B cell (primary cell): Measurements from ENCODE around the gene MAN2A1.

Experiments
- CTCF ChIP-seq: fragments of 200-600 bp; IDR thresholded peaks from one replicate; pipeline ENCODE4 v1.8.0; 2022; ENCODE audit warnings: antibody characterized with exemption, mild to moderate bottlenecking
- EZH2 ChIP-seq: IDR thresholded peaks from 2 replicates; pipeline ENCODE4 v1.6.1; 2012; ENCODE audit warnings: borderline replicate concordance, low read depth, mild to moderate bottlenecking, moderate library complexity, low read length; ENCODE audit not compliant: insufficient read depth, poor library complexity, severe bottlenecking

GRCh38 chr5:109755761-109756160, 66.0 kb downstream of the MAN2A1 start:
- TF ChIP-seq CTCF (no peak), EZH2 (no peak)
